Liver (tissue), 9 donors: ENCODE measurements around the gene NAP1L3. TPM values are rescaled to one million over a fixed set of nuclear protein-coding genes. Genes with fewer than 3 reads are reported as not detected.

Experiments used
- DNase-seq: peaks from one replicate; pipeline ENCODE4 v3.0.0-alpha.2; 2017; ENCODE audit warnings: low spot score
- H3K27ac ChIP-seq, 2 donors: one replicate each; pipeline ENCODE4 v1.7.0; 2013; ENCODE audit warnings: inconsistent platforms in 2 of 2, low read length in 2 of 2, control low read depth in 1 of 2, low read depth in 1 of 2, mild to moderate bottlenecking in 1 of 2
- H3K27me3 ChIP-seq, 4 donors: one replicate each; pipeline versions ENCODE4 v1.6.1 to v1.7.0; 2013; ENCODE audit warnings: low read length in 3 of 4, inconsistent platforms in 1 of 4, mild to moderate bottlenecking in 1 of 4, moderate library complexity in 1 of 4; ENCODE audit not compliant: control insufficient read depth in 4 of 4, insufficient read depth in 4 of 4
- H3K36me3 ChIP-seq, 4 donors: one replicate each; pipeline versions ENCODE4 v1.6.1 to v1.7.0; 2013; ENCODE audit warnings: low read length in 3 of 4, mild to moderate bottlenecking in 3 of 4, low read depth in 1 of 4, moderate library complexity in 1 of 4; ENCODE audit not compliant: control insufficient read depth in 4 of 4, insufficient read depth in 3 of 4
- H3K4me1 ChIP-seq, 4 donors: one replicate each; pipeline versions ENCODE4 v1.6.1 to v1.7.0; 2013; ENCODE audit warnings: low read length in 3 of 4, mild to moderate bottlenecking in 3 of 4, moderate library complexity in 1 of 4; ENCODE audit not compliant: control insufficient read depth in 4 of 4, insufficient read depth in 4 of 4
- H3K4me3 ChIP-seq, 3 donors: one replicate each; pipeline versions ENCODE4 v1.6.1 to v1.7.0; 2013; ENCODE audit warnings: low read length in 3 of 3, control low read depth in 1 of 3, low read depth in 1 of 3, mild to moderate bottlenecking in 1 of 3
- H3K9ac ChIP-seq, 2 donors: one replicate each; pipeline ENCODE4 v1.7.0; 2013; ENCODE audit warnings: low read length in 2 of 2, mild to moderate bottlenecking in 2 of 2, moderate library complexity in 2 of 2, control low read depth in 1 of 2, low read depth in 1 of 2
- H3K9me3 ChIP-seq, 4 donors: one replicate each; pipeline versions ENCODE4 v1.6.1 to v1.7.0; 2013; ENCODE audit warnings: low read length in 3 of 4; ENCODE audit not compliant: control insufficient read depth in 4 of 4
- CTCF ChIP-seq: fragments of 150-350 bp; IDR thresholded peaks from 2 replicates; pipeline ENCODE4 v1.5.1; 2017; ENCODE audit warnings: improper control_type of control experiment, low read depth, low read length; ENCODE audit not compliant: missing input control
- EGR1 ChIP-seq, 2 donors: IDR thresholded peaks; 2 replicates each; pipeline ENCODE4 v1.6.1; 2016 to 2018; ENCODE audit warnings: antibody characterized with exemption in 2 of 2, low read depth in 2 of 2
- FOXA1 ChIP-seq: IDR thresholded peaks from 2 replicates; pipeline ENCODE4 v1.6.1; 2016; ENCODE audit warnings: antibody characterized with exemption
- FOXA2 ChIP-seq: IDR thresholded peaks from 2 replicates; pipeline ENCODE4 v1.6.1; 2016; ENCODE audit warnings: antibody characterized with exemption
- GABPA ChIP-seq, 2 donors: IDR thresholded peaks in 1 of 2; conservative IDR thresholded peaks in 1 of 2; 2 replicates each; pipeline ENCODE4 v1.6.1; 2016; ENCODE audit warnings: antibody characterized with exemption in 2 of 2, mild to moderate bottlenecking in 1 of 2, moderate library complexity in 1 of 2
- HNF4A ChIP-seq, 2 donors: conservative IDR thresholded peaks; 2 replicates each; pipeline ENCODE4 v1.6.1; 2016; ENCODE audit warnings: antibody characterized with exemption in 2 of 2, mild to moderate bottlenecking in 2 of 2
- HNF4G ChIP-seq: IDR thresholded peaks from 2 replicates; pipeline ENCODE4 v1.6.1; 2016; ENCODE audit warnings: antibody characterized with exemption
- JUND ChIP-seq, 2 donors: IDR thresholded peaks; 2 replicates each; pipeline ENCODE4 v1.6.1; 2016; ENCODE audit warnings: antibody characterized with exemption in 2 of 2
- NR2F2 ChIP-seq: IDR thresholded peaks from 2 replicates; pipeline ENCODE4 v1.6.1; 2016; ENCODE audit warnings: antibody characterized with exemption
- RAD21 ChIP-seq, 2 donors: IDR thresholded peaks; 2 replicates each; pipeline ENCODE4 v1.6.1; 2016; ENCODE audit warnings: antibody characterized with exemption in 2 of 2, mild to moderate bottlenecking in 2 of 2
- REST ChIP-seq: IDR thresholded peaks from 2 replicates; pipeline ENCODE4 v1.6.1; 2016; ENCODE audit warnings: antibody characterized with exemption, mild to moderate bottlenecking
- RXRA ChIP-seq, 2 donors: IDR thresholded peaks; 2 replicates each; pipeline ENCODE4 v1.6.1; 2017 to 2018; ENCODE audit warnings: antibody characterized with exemption in 2 of 2, mild to moderate bottlenecking in 1 of 2
- SP1 ChIP-seq: IDR thresholded peaks from 2 replicates; pipeline ENCODE4 v1.6.1; 2018; ENCODE audit warnings: antibody characterized with exemption, mild to moderate bottlenecking
- TAF1 ChIP-seq: conservative IDR thresholded peaks from 2 replicates; pipeline ENCODE4 v1.6.1; 2016; ENCODE audit warnings: antibody characterized with exemption, mild to moderate bottlenecking
- YY1 ChIP-seq: IDR thresholded peaks from 2 replicates; pipeline ENCODE4 v1.6.1; 2016; ENCODE audit warnings: antibody characterized with exemption, mild to moderate bottlenecking
- ZBTB33 ChIP-seq: IDR thresholded peaks from 2 replicates; pipeline ENCODE4 v1.6.1; 2016; ENCODE audit warnings: antibody characterized with exemption
- WGBS: extraction: QIAGEN DNeasy Blood & Tissue Kit; methylation state at CpG from one replicate; pipeline ENCODE4 v1.1.7; 2013; 5-methylcytosine and 5-hydroxymethylcytosine counted together
- polyA plus RNA-seq, 2 donors: library from polyadenylated mRNA; stranded (reverse) in 1 of 2; unstranded in 1 of 2; fragments of 200-250 nt in 1 of 2; fragments of >200 nt in 1 of 2; fragmentation: Nextera tagmentation in 1 of 2; extraction: Ambion mirVana in 1 of 2; gene quantifications; one replicate each; pipeline versions ENCODE4 v1.2.1 to v1.2.3, GENCODE V29; 2013 to 2015
- total RNA-seq, 2 donors: library from RNA; depleted of rRNA; stranded (reverse); fragments of >200 nt; gene quantifications; one replicate each; pipeline ENCODE4 v1.2.3, GENCODE V29; 2014
- TF ChIP-seq, protein P1 (sequence below): IDR thresholded peaks from 2 replicates; pipeline ENCODE4 v1.6.1; 2016; ENCODE audit warnings: antibody characterized with exemption
- TF ChIP-seq, protein P2 (sequence below): IDR thresholded peaks from 2 replicates; pipeline ENCODE4 v1.6.1; 2016; ENCODE audit warnings: antibody characterized with exemption
- donor health status: healthy.
- donor health status: healthy.
- donor health status: healthy.
- donor health status: healthy.
- donor health status: healthy.

The NAP1L3 gene
- total and polyA plus RNA-seq, 4 donors, result 0.69 to 1.2 (median 0.85) TPM

- Histone ChIP-seq H3K4me3 (no peak overlapping the region), H3K9me3 (no peaks in the 10 kb centered on the region), H3K27ac (no peak overlapping the region), H3K9ac (no peak overlapping the region), H3K27me3 (no peaks in the 10 kb centered on the region), H3K36me3 (no peaks in the 10 kb centered on the region), H3K4me1 (no peaks in the 10 kb centered on the region)
- no peak for TF ChIP-seq FOXA1
- no peak for TF ChIP-seq FOXA2
- TF ChIP-seq REST, result no peak
- no peak for TF ChIP-seq TAF1
- TF ChIP-seq, protein P1, sequence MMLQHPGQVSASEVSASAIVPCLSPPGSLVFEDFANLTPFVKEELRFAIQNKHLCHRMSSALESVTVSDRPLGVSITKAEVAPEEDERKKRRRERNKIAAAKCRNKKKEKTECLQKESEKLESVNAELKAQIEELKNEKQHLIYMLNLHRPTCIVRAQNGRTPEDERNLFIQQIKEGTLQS, result no peak
- TF ChIP-seq, protein P2, sequence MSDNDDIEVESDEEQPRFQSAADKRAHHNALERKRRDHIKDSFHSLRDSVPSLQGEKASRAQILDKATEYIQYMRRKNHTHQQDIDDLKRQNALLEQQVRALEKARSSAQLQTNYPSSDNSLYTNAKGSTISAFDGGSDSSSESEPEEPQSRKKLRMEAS, result no peak
- no peak for TF ChIP-seq RAD21 (IDR thresholded peaks at IDR 0.05)
- TF ChIP-seq NR2F2, result no peak
- TF ChIP-seq GABPA (IDR thresholded peaks at IDR 0.05 in 1 of 2, conservative IDR thresholded peaks at IDR 0.05 in 1 of 2), result no peak
- no peak for TF ChIP-seq YY1
- TF ChIP-seq EGR1 (IDR thresholded peaks at IDR 0.05; ENCODE audit: low read depth in 2 of 2), result no peak
- TF ChIP-seq CTCF, result no peak
- TF ChIP-seq SP1, result no peak
- no peak for TF ChIP-seq HNF4G
- no peak for TF ChIP-seq ZBTB33
- TF ChIP-seq JUND (IDR thresholded peaks at IDR 0.05), result no peak
- no peak for TF ChIP-seq HNF4A (conservative IDR thresholded peaks at IDR 0.05)
- no peak for TF ChIP-seq RXRA (IDR thresholded peaks at IDR 0.05)
- DNase-seq, result no peak
- 87% methylated on average over 4 of the region's 4 CpGs for WGBS
Measured at GRCh38 chrX:93711076-93711475, 37.7 kb upstream of the NAP1L3 start.

GRCh38 chrX:93703701-93704100 lies 30.3 kb upstream of the NAP1L3 start:
- Histone ChIP-seq H3K9ac (no peak overlapping the region), H3K36me3 (no peaks in the 10 kb centered on the region), H3K27me3 (no peaks in the 10 kb centered on the region), H3K4me3 (no peak overlapping the region), H3K27ac (no peak overlapping the region), H3K4me1 (no peaks in the 10 kb centered on the region), H3K9me3 (no peaks in the 10 kb centered on the region)
- 81% methylated on average over 2 of the region's 2 CpGs for WGBS
- no peak for DNase-seq
- TF ChIP-seq SP1, result no peak
- TF ChIP-seq NR2F2, result no peak
- TF ChIP-seq HNF4G, result no peak
- no peak for TF ChIP-seq CTCF
- TF ChIP-seq RAD21 (IDR thresholded peaks at IDR 0.05), result no peak
- no peak for TF ChIP-seq ZBTB33
- TF ChIP-seq HNF4A (conservative IDR thresholded peaks at IDR 0.05), result no peak
- no peak for TF ChIP-seq TAF1
- no peak for TF ChIP-seq YY1
- TF ChIP-seq, protein P1, result no peak
- no peak for TF ChIP-seq RXRA (IDR thresholded peaks at IDR 0.05)
